MM.1S (cell line): ENCODE data around the gene SHANK3.

Experiments used
- DNase-seq: peaks from one replicate; pipeline ENCODE4 v3.0.0-alpha.2; 2015
- H2AFZ ChIP-seq: fragments of 300-600 bp; sonication (generic); 2 replicates; pipeline ENCODE4 v1.6.0; 2016; ENCODE audit warnings: antibody characterized with exemption, low read length
- H3F3A ChIP-seq: fragments of 300-600 bp; sonication (generic); 2 replicates; pipeline ENCODE4 v1.6.1; 2016; ENCODE audit warnings: mild to moderate bottlenecking, antibody characterized with exemption, low read length, moderate library complexity, mixed read lengths; ENCODE audit not compliant: insufficient read depth
- H3K27ac ChIP-seq: fragments of 300-600 bp; sonication (generic); 2 replicates; pipeline ENCODE4 v1.5.1; 2016; ENCODE audit warnings: mild to moderate bottlenecking, low read length
- H3K27me3 ChIP-seq: fragments of 300-600 bp; sonication (generic); replicated peaks from 2 replicates; pipeline ENCODE4 v1.6.0; 2016; ENCODE audit warnings: low read length; ENCODE audit not compliant: insufficient read depth
- H3K36me3 ChIP-seq: fragments of 300-600 bp; sonication (generic); replicated peaks from 2 replicates; pipeline ENCODE4 v1.6.1; 2016; ENCODE audit warnings: mild to moderate bottlenecking, low read length, mixed read lengths; ENCODE audit not compliant: insufficient read depth
- H3K4me1 ChIP-seq: fragments of 300-600 bp; sonication (generic); 2 replicates; pipeline ENCODE4 v1.6.1; 2016; ENCODE audit warnings: low read length, mixed read lengths
- H3K4me2 ChIP-seq: fragments of 300-600 bp; sonication (generic); 2 replicates; pipeline ENCODE4 v1.6.0; 2016; ENCODE audit warnings: low read depth, low read length
- H3K4me3 ChIP-seq: fragments of 300-600 bp; sonication (generic); 2 replicates; pipeline ENCODE4 v1.5.1; 2016; ENCODE audit warnings: low read length, mixed read lengths
- H3K79me2 ChIP-seq: fragments of 300-600 bp; sonication (generic); 2 replicates; pipeline ENCODE4 v1.6.1; 2016; ENCODE audit warnings: mixed run types, low read length, mixed read lengths
- H3K9ac ChIP-seq: fragments of 300-600 bp; sonication (generic); 2 replicates; pipeline ENCODE4 v1.6.1; 2016; ENCODE audit warnings: low read length, mixed read lengths
- H3K9me2 ChIP-seq: fragments of 300-600 bp; sonication (generic); replicated peaks from 2 replicates; pipeline ENCODE4 v1.6.1; 2016; ENCODE audit warnings: mild to moderate bottlenecking, low read length, mixed read lengths; ENCODE audit not compliant: insufficient read depth
- H3K9me3 ChIP-seq: fragments of 300-600 bp; sonication (generic); replicated peaks from 2 replicates; pipeline ENCODE4 v1.6.1; 2016; ENCODE audit warnings: mild to moderate bottlenecking, low read length, mixed read lengths; ENCODE audit not compliant: insufficient read depth
- H4K20me1 ChIP-seq: fragments of 300-600 bp; sonication (generic); 2 replicates; pipeline ENCODE4 v1.6.1; 2016; ENCODE audit warnings: mild to moderate bottlenecking, low read length, moderate library complexity, mixed read lengths; ENCODE audit not compliant: insufficient read depth
- EZH2 ChIP-seq: fragments of 300-600 bp; sonication (generic); optimal IDR thresholded peaks from 2 replicates; pipeline ENCODE3; 2017; ENCODE audit warnings: low read depth, mild to moderate bottlenecking, antibody characterized with exemption, low read length, mixed read lengths
- EZH2phosphoT487 ChIP-seq: fragments of 300-600 bp; sonication (generic); IDR thresholded peaks from 2 replicates; pipeline ENCODE4 v1.6.1; 2018; ENCODE audit warnings: antibody characterized with exemption, low read length
- TF ChIP-seq, protein P1 (sequence below): fragments of 300-600 bp; sonication (generic); IDR thresholded peaks from 2 replicates; pipeline ENCODE4 v1.5.1; 2016; ENCODE audit warnings: antibody characterized with exemption, low read length, mixed read lengths

SHANK3 gene

GRCh38 chr22:50715250-50715649 is 42.6 kb downstream of the SHANK3 start:
- Histone ChIP-seq H4K20me1 (no peaks in the 10 kb centered on the region), H2AFZ (no peak overlapping the region), H3K4me2 (no peak overlapping the region), H3K4me3 (no peak overlapping the region), H3K9me3 (no peaks in the 10 kb centered on the region), H3K27ac (no peak overlapping the region), H3K79me2 (no peaks in the 10 kb centered on the region), H3K4me1 (no peaks in the 10 kb centered on the region), H3K9me2 (no peaks in the 10 kb centered on the region), H3K36me3 (no peaks in the 10 kb centered on the region), H3K9ac (no peak overlapping the region), H3K27me3 (no peaks in the 10 kb centered on the region), H3F3A (no peaks in the 10 kb centered on the region)
- TF ChIP-seq EZH2 (no peak), EZH2phosphoT487 (no peak)
- TF ChIP-seq, protein P1, sequence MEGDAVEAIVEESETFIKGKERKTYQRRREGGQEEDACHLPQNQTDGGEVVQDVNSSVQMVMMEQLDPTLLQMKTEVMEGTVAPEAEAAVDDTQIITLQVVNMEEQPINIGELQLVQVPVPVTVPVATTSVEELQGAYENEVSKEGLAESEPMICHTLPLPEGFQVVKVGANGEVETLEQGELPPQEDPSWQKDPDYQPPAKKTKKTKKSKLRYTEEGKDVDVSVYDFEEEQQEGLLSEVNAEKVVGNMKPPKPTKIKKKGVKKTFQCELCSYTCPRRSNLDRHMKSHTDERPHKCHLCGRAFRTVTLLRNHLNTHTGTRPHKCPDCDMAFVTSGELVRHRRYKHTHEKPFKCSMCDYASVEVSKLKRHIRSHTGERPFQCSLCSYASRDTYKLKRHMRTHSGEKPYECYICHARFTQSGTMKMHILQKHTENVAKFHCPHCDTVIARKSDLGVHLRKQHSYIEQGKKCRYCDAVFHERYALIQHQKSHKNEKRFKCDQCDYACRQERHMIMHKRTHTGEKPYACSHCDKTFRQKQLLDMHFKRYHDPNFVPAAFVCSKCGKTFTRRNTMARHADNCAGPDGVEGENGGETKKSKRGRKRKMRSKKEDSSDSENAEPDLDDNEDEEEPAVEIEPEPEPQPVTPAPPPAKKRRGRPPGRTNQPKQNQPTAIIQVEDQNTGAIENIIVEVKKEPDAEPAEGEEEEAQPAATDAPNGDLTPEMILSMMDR: no peak
- no peak for DNase-seq

GRCh38 chr22:50715776-50716175 is 43.2 kb downstream of the SHANK3 start:
- Histone ChIP-seq H3F3A (no peaks in the 10 kb centered on the region), H3K4me1 (no peaks in the 10 kb centered on the region), H3K27me3 (no peaks in the 10 kb centered on the region), H3K9me3 (no peaks in the 10 kb centered on the region), H3K36me3 (no peaks in the 10 kb centered on the region), H3K79me2 (no peaks in the 10 kb centered on the region), H3K27ac (no peak overlapping the region), H3K4me3 (no peak overlapping the region), H3K9ac (no peak overlapping the region), H2AFZ (no peak overlapping the region), H3K9me2 (no peaks in the 10 kb centered on the region), H4K20me1 (no peaks in the 10 kb centered on the region), H3K4me2 (no peak overlapping the region)
- no peak for TF ChIP-seq EZH2
- TF ChIP-seq, protein P1: no peak
- no peak for TF ChIP-seq EZH2phosphoT487
- no peak for DNase-seq

- Histone ChIP-seq H3K9me3 (no peaks in the 10 kb centered on the region), H3K9me2 (no peaks in the 10 kb centered on the region), H3K4me1 (no peaks in the 10 kb centered on the region), H3K4me2 (no peak overlapping the region), H4K20me1 (no peaks in the 10 kb centered on the region), H2AFZ (no peak overlapping the region), H3K4me3 (no peak overlapping the region), H3K79me2 (no peaks in the 10 kb centered on the region), H3K36me3 (no peaks in the 10 kb centered on the region), H3F3A (no peaks in the 10 kb centered on the region), H3K27ac (no peak overlapping the region), H3K9ac (no peak overlapping the region), H3K27me3 (no peaks in the 10 kb centered on the region)
- DNase-seq: no peak
- TF ChIP-seq, protein P1: no peak
- no peak for TF ChIP-seq EZH2
These were observed 43.8 kb downstream of the SHANK3 start for GRCh38 chr22:50716290-50717024.
